ENCODE data around the gene UACA.
"Not testable (repeated sequence)": the region's sequence is repeated elsewhere in the genome, so short reads cannot be mapped to it uniquely, and the experiment has no call there.

The UACA gene

GRCh38 chr15:70664494-70664893 is 98.9 kb downstream of the UACA start:
- no peak for DNase-seq (ENCODE audit: extremely low spot score)
- TF ChIP-seq, protein P1, sequence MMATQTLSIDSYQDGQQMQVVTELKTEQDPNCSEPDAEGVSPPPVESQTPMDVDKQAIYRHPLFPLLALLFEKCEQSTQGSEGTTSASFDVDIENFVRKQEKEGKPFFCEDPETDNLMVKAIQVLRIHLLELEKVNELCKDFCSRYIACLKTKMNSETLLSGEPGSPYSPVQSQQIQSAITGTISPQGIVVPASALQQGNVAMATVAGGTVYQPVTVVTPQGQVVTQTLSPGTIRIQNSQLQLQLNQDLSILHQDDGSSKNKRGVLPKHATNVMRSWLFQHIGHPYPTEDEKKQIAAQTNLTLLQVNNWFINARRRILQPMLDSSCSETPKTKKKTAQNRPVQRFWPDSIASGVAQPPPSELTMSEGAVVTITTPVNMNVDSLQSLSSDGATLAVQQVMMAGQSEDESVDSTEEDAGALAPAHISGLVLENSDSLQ (IDR thresholded peaks at IDR 0.05) = peak; percentile 29; the same call in 1 of the 2 replicates
- TF ChIP-seq ZNF384 (IDR thresholded peaks at IDR 0.05) (no peak), FOXM1 (IDR thresholded peaks at IDR 0.05; ENCODE audit: borderline replicate concordance) (no peak)
- POLR2A ChIA-PET = no interaction called here
- CTCF ChIA-PET = interaction anchor here (1.0 to 1.8 kb wide), 2 partner anchors 147 to 160 kb away, joined by 3 to 4 read pairs; no protein-coding TSS in a partner anchor

DNA sequence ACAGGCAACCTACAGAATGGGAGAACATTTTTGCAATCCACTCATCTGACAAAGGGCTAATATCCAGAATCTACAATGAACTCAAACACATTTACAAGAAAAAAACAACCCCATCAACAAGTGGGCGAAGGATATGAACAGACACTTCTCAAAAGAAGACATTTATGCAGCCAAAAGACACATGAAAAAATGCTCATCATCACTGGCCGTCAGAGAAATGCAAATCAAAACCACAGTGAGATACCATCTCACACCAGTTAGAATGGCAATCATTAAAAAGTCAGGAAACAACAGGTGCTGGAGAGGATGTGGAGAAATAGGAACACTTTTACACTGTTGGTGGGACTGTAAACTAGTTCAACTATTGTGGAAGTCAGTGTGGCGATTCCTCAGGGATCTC is 100.3 kb downstream of the UACA start:
- CTCF ChIA-PET, POLR2A ChIA-PET: not testable (repeated sequence)

DNA sequence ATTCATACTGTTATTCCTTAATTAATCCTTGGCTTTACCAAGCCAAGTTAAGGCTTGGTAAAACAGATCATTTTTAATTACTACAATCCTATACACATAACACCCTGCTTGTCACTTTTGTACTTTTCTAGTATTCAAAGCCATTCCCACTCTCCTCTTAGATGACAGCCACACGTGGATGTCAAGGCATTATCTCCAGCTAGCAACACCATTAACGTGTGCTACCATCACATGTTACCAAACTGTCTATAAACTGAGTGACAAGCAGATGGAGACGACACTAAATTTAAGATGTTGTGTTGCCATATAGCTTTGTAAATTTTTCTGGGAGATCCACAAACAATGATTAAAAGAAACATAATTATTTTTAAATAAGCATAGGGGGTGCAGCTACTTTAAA is 103.7 kb downstream of the UACA start:
- TF ChIP-seq FOXM1 (IDR thresholded peaks at IDR 0.05; ENCODE audit: borderline replicate concordance) (no peak), BHLHE40 (IDR thresholded peaks at IDR 0.05; ENCODE audit: borderline replicate concordance) (no peak), FOXA1 (IDR thresholded peaks at IDR 0.05) (no peak), ARNT (IDR thresholded peaks at IDR 0.05) (no peak), HDGF (IDR thresholded peaks at IDR 0.05; ENCODE audit: borderline replicate concordance) (no peak), SUZ12 (IDR thresholded peaks at IDR 0.05) (no peak), L3MBTL2 (conservative IDR thresholded peaks at IDR 0.05) (no peak), SP1 (IDR thresholded peaks at IDR 0.05) (no peak), NFRKB (IDR thresholded peaks at IDR 0.05) (no peak), FOXK2 (IDR thresholded peaks at IDR 0.05) (no peak), ELF4 (IDR thresholded peaks at IDR 0.05) (no peak), CTBP1 (IDR thresholded peaks at IDR 0.05; ENCODE audit: borderline replicate concordance) (no peak), TARDBP (IDR thresholded peaks at IDR 0.05) (no peak), ZNF384 (IDR thresholded peaks at IDR 0.05) (no peak), LEF1 (IDR thresholded peaks at IDR 0.05; ENCODE audit: borderline replicate concordance) (no peak)
- TF ChIP-seq, protein P1 (IDR thresholded peaks at IDR 0.05) = no peak
- ChIA-PET POLR2A (no interaction called here), CTCF (no interaction called here)
- DNase-seq (ENCODE audit: extremely low spot score) = no peak

More for the DNA sequence above, 100.3 kb downstream of the UACA start:
- not testable (repeated sequence) for DNase-seq (ENCODE audit: extremely low spot score)

DNA sequence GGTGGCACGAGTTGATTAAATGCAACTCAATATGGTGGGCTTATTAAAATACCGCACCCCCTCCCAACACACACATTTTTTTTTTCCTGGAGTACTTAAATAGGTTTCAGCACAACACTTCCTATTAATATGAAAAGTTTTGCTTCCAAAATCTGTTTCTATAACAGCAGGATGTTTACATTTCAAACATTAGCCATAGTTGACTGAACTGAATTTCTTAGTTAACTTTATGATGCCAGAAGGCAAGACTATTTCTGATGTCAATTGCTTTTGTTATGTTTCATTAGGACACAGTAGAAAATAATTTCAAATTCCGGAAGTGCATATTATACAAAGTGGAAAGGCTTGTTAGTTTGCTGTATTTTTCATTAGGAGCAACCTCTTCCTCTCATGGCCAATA is 104.7 kb downstream of the UACA start:
- ChIA-PET CTCF (no interaction called here), POLR2A (no interaction called here)
- DNase-seq (ENCODE audit: extremely low spot score) = no peak
- TF ChIP-seq, protein P1 (IDR thresholded peaks at IDR 0.05) = no peak
- TF ChIP-seq NFRKB (IDR thresholded peaks at IDR 0.05) (no peak), FOXK2 (IDR thresholded peaks at IDR 0.05) (no peak), ZNF384 (IDR thresholded peaks at IDR 0.05) (no peak), SUZ12 (IDR thresholded peaks at IDR 0.05) (no peak), ELF4 (IDR thresholded peaks at IDR 0.05) (no peak), FOXM1 (IDR thresholded peaks at IDR 0.05; ENCODE audit: borderline replicate concordance) (no peak), HDGF (IDR thresholded peaks at IDR 0.05; ENCODE audit: borderline replicate concordance) (no peak), TARDBP (IDR thresholded peaks at IDR 0.05) (no peak)

GRCh38 chr15:70653426-70653825 is 109.9 kb downstream of the UACA start:
- CTCF ChIA-PET = interaction anchor here (0.6 kb wide), 1 partner anchor 72 kb away, joined by 6 read pairs; no protein-coding TSS in a partner anchor
- no peak for DNase-seq (ENCODE audit: extremely low spot score)
- POLR2A ChIA-PET = no interaction called here
- no peak for TF ChIP-seq ELF4 (IDR thresholded peaks at IDR 0.05)
- TF ChIP-seq ZNF384 (IDR thresholded peaks at IDR 0.05) = no peak
- no peak for TF ChIP-seq FOXK2 (IDR thresholded peaks at IDR 0.05)
- TF ChIP-seq NFRKB (IDR thresholded peaks at IDR 0.05) = no peak
- no peak for TF ChIP-seq TARDBP (IDR thresholded peaks at IDR 0.05)
- no peak for TF ChIP-seq HDGF (IDR thresholded peaks at IDR 0.05; ENCODE audit: borderline replicate concordance)
- no peak for TF ChIP-seq ARNT (IDR thresholded peaks at IDR 0.05)
- no peak for TF ChIP-seq FOXM1 (IDR thresholded peaks at IDR 0.05; ENCODE audit: borderline replicate concordance)
- TF ChIP-seq LEF1 (IDR thresholded peaks at IDR 0.05; ENCODE audit: borderline replicate concordance) = no peak

- no peak for TF ChIP-seq TARDBP (IDR thresholded peaks at IDR 0.05)
- no peak for TF ChIP-seq L3MBTL2 (conservative IDR thresholded peaks at IDR 0.05)
- no peak for TF ChIP-seq ARNT (IDR thresholded peaks at IDR 0.05)
- no peak for TF ChIP-seq FOXK2 (IDR thresholded peaks at IDR 0.05)
- TF ChIP-seq HDGF (IDR thresholded peaks at IDR 0.05; ENCODE audit: borderline replicate concordance) = no peak
- no peak for TF ChIP-seq SP1 (IDR thresholded peaks at IDR 0.05)
- TF ChIP-seq LEF1 (IDR thresholded peaks at IDR 0.05; ENCODE audit: borderline replicate concordance) = no peak
- TF ChIP-seq FOXA1 (IDR thresholded peaks at IDR 0.05) = no peak
- no peak for TF ChIP-seq ELF4 (IDR thresholded peaks at IDR 0.05)
- TF ChIP-seq, protein P1 (IDR thresholded peaks at IDR 0.05) = no peak
- TF ChIP-seq ZNF384 (IDR thresholded peaks at IDR 0.05) = no peak
- no peak for TF ChIP-seq CTBP1 (IDR thresholded peaks at IDR 0.05; ENCODE audit: borderline replicate concordance)
- TF ChIP-seq SUZ12 (IDR thresholded peaks at IDR 0.05) = no peak
- TF ChIP-seq NFRKB (IDR thresholded peaks at IDR 0.05) = no peak
- no peak for TF ChIP-seq BHLHE40 (IDR thresholded peaks at IDR 0.05; ENCODE audit: borderline replicate concordance)
- no peak for TF ChIP-seq FOXM1 (IDR thresholded peaks at IDR 0.05; ENCODE audit: borderline replicate concordance)
- DNase-seq (ENCODE audit: extremely low spot score) = no peak
- CTCF ChIA-PET = no interaction called here
- POLR2A ChIA-PET = no interaction called here
Measured at GRCh38 chr15:70652341-70652740, 111.0 kb downstream of the UACA start.

Measured in HEK293T (cell line).